Measurements from ENCODE around the gene LSM10. TPM values are rescaled to one million over a fixed set of nuclear protein-coding genes. Genes with fewer than 3 reads are reported as not detected.

The LSM10 gene
- total RNA-seq, 2 experiments from 2014 or later = 43.2 to 133 TPM

DNA sequence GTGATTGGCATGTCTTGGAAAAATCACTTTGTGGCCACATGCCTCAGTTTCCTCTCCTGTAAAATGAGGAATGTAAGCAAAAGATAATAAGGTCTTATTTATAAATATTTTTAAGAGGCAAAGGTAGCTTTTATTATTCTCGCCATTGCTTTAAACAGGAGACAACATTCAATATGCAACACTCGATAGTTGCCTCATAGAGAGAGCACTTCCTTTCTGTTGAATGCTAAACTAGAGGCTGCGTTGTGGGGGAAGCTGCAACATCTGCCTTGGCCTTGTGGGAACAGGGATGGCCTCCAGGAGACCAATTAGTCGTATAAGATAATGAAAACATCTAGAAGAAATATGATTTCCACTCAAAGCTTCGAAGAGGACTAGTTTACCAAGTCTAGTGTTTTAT is 49.0 kb upstream of the LSM10 start:
- H3K9me2 ChIP-seq (ENCODE audit: insufficient read depth, low read length) = no peaks in the 10 kb centered on the region
- H3K9me3 ChIP-seq (ENCODE audit: low read length) = no peaks in the 10 kb centered on the region
- POLR2A ChIA-PET = interaction anchor here (1.0 kb wide), 1 partner anchor 12 kb away, joined by 3 read pairs; no protein-coding TSS in a partner anchor
- CTCF ChIA-PET (ENCODE audit: unreplicated experiment) = no interaction called here
- intact Hi-C loops (cut with micrococcal nuclease; ENCODE audit: unreplicated experiment) = no loop called here
- no peaks in the 10 kb centered on the region for H3K79me2 ChIP-seq (ENCODE audit: insufficient read depth, low read depth, low read length)
- peaks cover 9% of the 10 kb centered on the region for H3K4me1 ChIP-seq (ENCODE audit: insufficient read depth, low read length, poor library complexity, severe bottlenecking)
- BruUV-seq (replicated peaks) = no TSS peak
- no peak overlapping the region for H3K4me3 ChIP-seq (ENCODE audit: low read depth, low read length, poor library complexity, severe bottlenecking)
- H2AFZ ChIP-seq (ENCODE audit: low read length) = no peak overlapping the region
- H3K36me3 ChIP-seq (ENCODE audit: insufficient read depth, low read length) = no peaks in the 10 kb centered on the region
- no peaks in the 10 kb centered on the region for H4K20me1 ChIP-seq (ENCODE audit: insufficient read depth, low read length)
- TF ChIP-seq EZH2phosphoT487 (IDR thresholded peaks at IDR 0.05; ENCODE audit: borderline replicate concordance, low read depth, low read length) = no peak
- TF ChIP-seq, protein P1, sequence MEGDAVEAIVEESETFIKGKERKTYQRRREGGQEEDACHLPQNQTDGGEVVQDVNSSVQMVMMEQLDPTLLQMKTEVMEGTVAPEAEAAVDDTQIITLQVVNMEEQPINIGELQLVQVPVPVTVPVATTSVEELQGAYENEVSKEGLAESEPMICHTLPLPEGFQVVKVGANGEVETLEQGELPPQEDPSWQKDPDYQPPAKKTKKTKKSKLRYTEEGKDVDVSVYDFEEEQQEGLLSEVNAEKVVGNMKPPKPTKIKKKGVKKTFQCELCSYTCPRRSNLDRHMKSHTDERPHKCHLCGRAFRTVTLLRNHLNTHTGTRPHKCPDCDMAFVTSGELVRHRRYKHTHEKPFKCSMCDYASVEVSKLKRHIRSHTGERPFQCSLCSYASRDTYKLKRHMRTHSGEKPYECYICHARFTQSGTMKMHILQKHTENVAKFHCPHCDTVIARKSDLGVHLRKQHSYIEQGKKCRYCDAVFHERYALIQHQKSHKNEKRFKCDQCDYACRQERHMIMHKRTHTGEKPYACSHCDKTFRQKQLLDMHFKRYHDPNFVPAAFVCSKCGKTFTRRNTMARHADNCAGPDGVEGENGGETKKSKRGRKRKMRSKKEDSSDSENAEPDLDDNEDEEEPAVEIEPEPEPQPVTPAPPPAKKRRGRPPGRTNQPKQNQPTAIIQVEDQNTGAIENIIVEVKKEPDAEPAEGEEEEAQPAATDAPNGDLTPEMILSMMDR (conservative IDR thresholded peaks at IDR 0.05; ENCODE audit: low read length) = no peak
- no peak overlapping the region for H3K27ac ChIP-seq (ENCODE audit: low read depth, low read length, poor library complexity, severe bottlenecking)
- no peak for DNase-seq (ENCODE audit: low spot score)
- no peak overlapping the region for H3K4me2 ChIP-seq (ENCODE audit: low read length)

DNA sequence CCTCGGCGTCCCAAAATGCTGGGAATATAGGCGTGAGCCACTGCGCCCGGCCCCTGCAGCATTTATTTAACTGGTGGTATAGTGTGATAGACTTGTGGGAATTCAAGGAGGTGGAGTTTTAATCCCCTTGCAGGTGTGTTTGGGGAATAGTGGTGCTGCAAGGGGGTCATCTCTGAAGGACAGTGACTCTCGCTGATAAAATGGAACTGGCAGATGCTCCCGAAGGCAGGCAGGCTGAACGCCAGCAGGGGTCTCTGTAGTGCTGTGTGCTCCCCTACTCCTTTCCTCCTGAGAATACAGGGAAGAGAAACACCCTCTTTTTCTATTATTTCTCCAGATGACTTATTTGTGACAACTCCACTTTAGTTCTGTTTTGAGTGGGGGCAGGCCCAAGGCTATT is 48.6 kb upstream of the LSM10 start:
- TF ChIP-seq, protein P1 (conservative IDR thresholded peaks at IDR 0.05; ENCODE audit: low read length) = peak; percentile 79
- no peak for TF ChIP-seq EZH2phosphoT487 (IDR thresholded peaks at IDR 0.05; ENCODE audit: borderline replicate concordance, low read depth, low read length)
- DNase-seq (ENCODE audit: low spot score) = peak; percentile 36

DNA sequence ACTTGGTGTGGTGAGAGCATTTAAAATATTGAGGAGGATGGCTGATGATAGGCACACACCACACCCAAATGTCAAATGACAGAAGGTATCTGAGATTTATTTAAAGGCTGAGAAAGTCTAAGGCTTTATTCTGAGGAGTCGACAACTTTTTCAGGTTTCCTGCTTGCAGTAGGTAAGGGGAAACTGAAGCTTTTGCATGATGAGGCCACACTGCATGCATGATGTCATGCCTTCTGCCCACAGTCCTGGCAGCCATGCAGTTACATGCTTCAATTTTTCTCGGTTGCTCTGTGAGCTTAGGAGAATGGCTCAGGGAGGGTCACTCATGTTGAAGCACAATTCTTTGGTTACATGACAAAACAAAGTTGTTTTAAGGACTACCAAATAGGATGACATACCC is 45.6 kb upstream of the LSM10 start:
- POLR2A ChIA-PET = no interaction called here
- H4K20me1 ChIP-seq (ENCODE audit: insufficient read depth, low read length) = no peaks in the 10 kb centered on the region
- no peaks in the 10 kb centered on the region for H3K9me2 ChIP-seq (ENCODE audit: insufficient read depth, low read length)
- no peaks in the 10 kb centered on the region for H3K9me3 ChIP-seq (ENCODE audit: low read length)
- BruUV-seq (replicated peaks) = no TSS peak
- no peak for TF ChIP-seq EZH2phosphoT487 (IDR thresholded peaks at IDR 0.05; ENCODE audit: borderline replicate concordance, low read depth, low read length)
- TF ChIP-seq, protein P1 (conservative IDR thresholded peaks at IDR 0.05; ENCODE audit: low read length) = no peak
- H3K79me2 ChIP-seq (ENCODE audit: insufficient read depth, low read depth, low read length) = no peaks in the 10 kb centered on the region
- H3K36me3 ChIP-seq (ENCODE audit: insufficient read depth, low read length) = no peaks in the 10 kb centered on the region
- no peaks in the 10 kb centered on the region for H3K4me1 ChIP-seq (ENCODE audit: insufficient read depth, low read length, poor library complexity, severe bottlenecking)
- no peak overlapping the region for H3K4me3 ChIP-seq (ENCODE audit: low read depth, low read length, poor library complexity, severe bottlenecking)
- no peak overlapping the region for H3K27ac ChIP-seq (ENCODE audit: low read depth, low read length, poor library complexity, severe bottlenecking)
- H3K4me2 ChIP-seq (ENCODE audit: low read length) = no peak overlapping the region
- CTCF ChIA-PET (ENCODE audit: unreplicated experiment) = no interaction called here
- DNase-seq (ENCODE audit: low spot score) = no peak
- no peak overlapping the region for H2AFZ ChIP-seq (ENCODE audit: low read length)
- intact Hi-C loops (cut with micrococcal nuclease; ENCODE audit: unreplicated experiment) = no loop called here

More for the DNA sequence above, 48.6 kb upstream of the LSM10 start:
- H3K4me3 ChIP-seq (ENCODE audit: low read depth, low read length, poor library complexity, severe bottlenecking) = no peak overlapping the region
- ChIA-PET POLR2A (interaction anchor here (1.0 kb wide), 1 partner anchor 11 kb away, joined by 3 read pairs; no protein-coding TSS in a partner anchor), CTCF (ENCODE audit: unreplicated experiment) (no interaction called here)
- no TSS peak for BruUV-seq (replicated peaks)
- intact Hi-C loops (cut with micrococcal nuclease; ENCODE audit: unreplicated experiment) = no loop called here
- H3K4me2 ChIP-seq (ENCODE audit: low read length) = no peak overlapping the region
- no peaks in the 10 kb centered on the region for H4K20me1 ChIP-seq (ENCODE audit: insufficient read depth, low read length)
- H3K4me1 ChIP-seq (ENCODE audit: insufficient read depth, low read length, poor library complexity, severe bottlenecking) = peaks cover 9% of the 10 kb centered on the region
- no peak overlapping the region for H2AFZ ChIP-seq (ENCODE audit: low read length)
- H3K79me2 ChIP-seq (ENCODE audit: insufficient read depth, low read depth, low read length) = no peaks in the 10 kb centered on the region
- no peak overlapping the region for H3K27ac ChIP-seq (ENCODE audit: low read depth, low read length, poor library complexity, severe bottlenecking)
- no peaks in the 10 kb centered on the region for H3K9me2 ChIP-seq (ENCODE audit: insufficient read depth, low read length)
- no peaks in the 10 kb centered on the region for H3K36me3 ChIP-seq (ENCODE audit: insufficient read depth, low read length)
- no peaks in the 10 kb centered on the region for H3K9me3 ChIP-seq (ENCODE audit: low read length)
